MM.1S (cell line): ENCODE results near the gene NBAS.

ENCODE experiments used
- DNase-seq: peaks from one replicate; pipeline ENCODE4 v3.0.0-alpha.2; 2015
- H2AFZ ChIP-seq: fragments of 300-600 bp; sonication (generic); 2 replicates; pipeline ENCODE4 v1.6.0; 2016; ENCODE audit warnings: antibody characterized with exemption, low read length
- H3F3A ChIP-seq: fragments of 300-600 bp; sonication (generic); 2 replicates; pipeline ENCODE4 v1.6.1; 2016; ENCODE audit warnings: mild to moderate bottlenecking, antibody characterized with exemption, low read length, moderate library complexity, mixed read lengths; ENCODE audit not compliant: insufficient read depth
- H3K27ac ChIP-seq: fragments of 300-600 bp; sonication (generic); 2 replicates; pipeline ENCODE4 v1.5.1; 2016; ENCODE audit warnings: mild to moderate bottlenecking, low read length
- H3K27me3 ChIP-seq: fragments of 300-600 bp; sonication (generic); replicated peaks from 2 replicates; pipeline ENCODE4 v1.6.0; 2016; ENCODE audit warnings: low read length; ENCODE audit not compliant: insufficient read depth
- H3K36me3 ChIP-seq: fragments of 300-600 bp; sonication (generic); replicated peaks from 2 replicates; pipeline ENCODE4 v1.6.1; 2016; ENCODE audit warnings: mild to moderate bottlenecking, low read length, mixed read lengths; ENCODE audit not compliant: insufficient read depth
- H3K4me1 ChIP-seq: fragments of 300-600 bp; sonication (generic); 2 replicates; pipeline ENCODE4 v1.6.1; 2016; ENCODE audit warnings: low read length, mixed read lengths
- H3K4me2 ChIP-seq: fragments of 300-600 bp; sonication (generic); 2 replicates; pipeline ENCODE4 v1.6.0; 2016; ENCODE audit warnings: low read depth, low read length
- H3K4me3 ChIP-seq: fragments of 300-600 bp; sonication (generic); 2 replicates; pipeline ENCODE4 v1.5.1; 2016; ENCODE audit warnings: low read length, mixed read lengths
- H3K79me2 ChIP-seq: fragments of 300-600 bp; sonication (generic); 2 replicates; pipeline ENCODE4 v1.6.1; 2016; ENCODE audit warnings: mixed run types, low read length, mixed read lengths
- H3K9ac ChIP-seq: fragments of 300-600 bp; sonication (generic); 2 replicates; pipeline ENCODE4 v1.6.1; 2016; ENCODE audit warnings: low read length, mixed read lengths
- H3K9me2 ChIP-seq: fragments of 300-600 bp; sonication (generic); replicated peaks from 2 replicates; pipeline ENCODE4 v1.6.1; 2016; ENCODE audit warnings: mild to moderate bottlenecking, low read length, mixed read lengths; ENCODE audit not compliant: insufficient read depth
- H3K9me3 ChIP-seq: fragments of 300-600 bp; sonication (generic); replicated peaks from 2 replicates; pipeline ENCODE4 v1.6.1; 2016; ENCODE audit warnings: mild to moderate bottlenecking, low read length, mixed read lengths; ENCODE audit not compliant: insufficient read depth
- H4K20me1 ChIP-seq: fragments of 300-600 bp; sonication (generic); 2 replicates; pipeline ENCODE4 v1.6.1; 2016; ENCODE audit warnings: mild to moderate bottlenecking, low read length, moderate library complexity, mixed read lengths; ENCODE audit not compliant: insufficient read depth
- EZH2 ChIP-seq: fragments of 300-600 bp; sonication (generic); optimal IDR thresholded peaks from 2 replicates; pipeline ENCODE3; 2017; ENCODE audit warnings: low read depth, mild to moderate bottlenecking, antibody characterized with exemption, low read length, mixed read lengths
- EZH2phosphoT487 ChIP-seq: fragments of 300-600 bp; sonication (generic); IDR thresholded peaks from 2 replicates; pipeline ENCODE4 v1.6.1; 2018; ENCODE audit warnings: antibody characterized with exemption, low read length
- TF ChIP-seq, protein P1 (sequence below): fragments of 300-600 bp; sonication (generic); IDR thresholded peaks from 2 replicates; pipeline ENCODE4 v1.5.1; 2016; ENCODE audit warnings: antibody characterized with exemption, low read length, mixed read lengths

Gene NBAS

GRCh38 chr2:15182275-15182674 is 378.9 kb downstream of the NBAS start:
- no peak for TF ChIP-seq EZH2phosphoT487
- TF ChIP-seq, protein P1, sequence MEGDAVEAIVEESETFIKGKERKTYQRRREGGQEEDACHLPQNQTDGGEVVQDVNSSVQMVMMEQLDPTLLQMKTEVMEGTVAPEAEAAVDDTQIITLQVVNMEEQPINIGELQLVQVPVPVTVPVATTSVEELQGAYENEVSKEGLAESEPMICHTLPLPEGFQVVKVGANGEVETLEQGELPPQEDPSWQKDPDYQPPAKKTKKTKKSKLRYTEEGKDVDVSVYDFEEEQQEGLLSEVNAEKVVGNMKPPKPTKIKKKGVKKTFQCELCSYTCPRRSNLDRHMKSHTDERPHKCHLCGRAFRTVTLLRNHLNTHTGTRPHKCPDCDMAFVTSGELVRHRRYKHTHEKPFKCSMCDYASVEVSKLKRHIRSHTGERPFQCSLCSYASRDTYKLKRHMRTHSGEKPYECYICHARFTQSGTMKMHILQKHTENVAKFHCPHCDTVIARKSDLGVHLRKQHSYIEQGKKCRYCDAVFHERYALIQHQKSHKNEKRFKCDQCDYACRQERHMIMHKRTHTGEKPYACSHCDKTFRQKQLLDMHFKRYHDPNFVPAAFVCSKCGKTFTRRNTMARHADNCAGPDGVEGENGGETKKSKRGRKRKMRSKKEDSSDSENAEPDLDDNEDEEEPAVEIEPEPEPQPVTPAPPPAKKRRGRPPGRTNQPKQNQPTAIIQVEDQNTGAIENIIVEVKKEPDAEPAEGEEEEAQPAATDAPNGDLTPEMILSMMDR: no peak
- TF ChIP-seq EZH2: no peak
- Histone ChIP-seq H3K9ac (no peak overlapping the region), H3K36me3 (no peaks in the 10 kb centered on the region), H3K9me2 (no peaks in the 10 kb centered on the region), H3K4me2 (no peak overlapping the region), H3F3A (no peaks in the 10 kb centered on the region), H3K27ac (no peak overlapping the region), H3K79me2 (no peaks in the 10 kb centered on the region), H3K9me3 (no peaks in the 10 kb centered on the region), H2AFZ (no peak overlapping the region), H3K4me1 (no peaks in the 10 kb centered on the region), H3K27me3 (no peaks in the 10 kb centered on the region), H4K20me1 (no peaks in the 10 kb centered on the region), H3K4me3 (no peak overlapping the region)
- no peak for DNase-seq

GRCh38 chr2:15181092-15181745 is 379.9 kb downstream of the NBAS start:
- H3K9me2 ChIP-seq: no peaks in the 10 kb centered on the region
- no peaks in the 10 kb centered on the region for H4K20me1 ChIP-seq
- TF ChIP-seq EZH2: no peak
- TF ChIP-seq, protein P1: no peak
- TF ChIP-seq EZH2phosphoT487: no peak
- H2AFZ ChIP-seq: no peak overlapping the region
- H3K9ac ChIP-seq: no peak overlapping the region
- H3K27ac ChIP-seq: no peak overlapping the region
- no peaks in the 10 kb centered on the region for H3K79me2 ChIP-seq
- H3K9me3 ChIP-seq: no peaks in the 10 kb centered on the region
- no peak overlapping the region for H3K4me3 ChIP-seq
- H3K36me3 ChIP-seq: no peaks in the 10 kb centered on the region
- DNase-seq: no peak
- H3F3A ChIP-seq: no peaks in the 10 kb centered on the region
- H3K27me3 ChIP-seq: no peaks in the 10 kb centered on the region
- no peak overlapping the region for H3K4me2 ChIP-seq
- no peaks in the 10 kb centered on the region for H3K4me1 ChIP-seq

DNA sequence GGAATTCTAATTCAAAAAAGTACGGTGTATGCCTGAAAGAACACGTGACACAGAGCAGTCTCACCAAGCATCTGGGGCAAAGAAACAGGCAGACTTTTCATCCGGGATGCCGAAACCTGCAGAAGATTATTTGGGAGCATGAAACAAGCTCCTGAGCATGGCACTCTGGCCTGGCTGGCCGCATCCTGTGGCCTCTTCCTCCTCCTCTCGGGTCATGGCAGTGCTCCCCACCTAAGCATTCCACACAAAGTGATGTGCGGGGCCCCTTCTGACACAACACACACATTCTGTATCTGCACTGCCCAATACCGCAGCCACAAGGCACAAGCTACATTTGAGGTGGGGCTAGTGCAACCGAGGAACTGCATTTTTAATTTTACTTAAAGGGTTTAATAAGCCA is 380.8 kb downstream of the NBAS start:
- Histone ChIP-seq H2AFZ (no peak overlapping the region), H3K4me3 (no peak overlapping the region)

More for the DNA sequence above, 380.8 kb downstream of the NBAS start:
- no peaks in the 10 kb centered on the region for H3K9me3 ChIP-seq
- H3F3A ChIP-seq: no peaks in the 10 kb centered on the region
- H3K9ac ChIP-seq: no peak overlapping the region
- H3K27ac ChIP-seq: no peak overlapping the region
- H3K4me1 ChIP-seq: no peaks in the 10 kb centered on the region
- H3K36me3 ChIP-seq: no peaks in the 10 kb centered on the region
- H3K27me3 ChIP-seq: no peaks in the 10 kb centered on the region
- no peak overlapping the region for H3K4me2 ChIP-seq
- H3K9me2 ChIP-seq: no peaks in the 10 kb centered on the region
- H3K79me2 ChIP-seq: no peaks in the 10 kb centered on the region
- TF ChIP-seq EZH2phosphoT487: no peak
- TF ChIP-seq EZH2: no peak
- TF ChIP-seq, protein P1: no peak
- no peaks in the 10 kb centered on the region for H4K20me1 ChIP-seq
- DNase-seq: no peak
